GM06990 (cell line): ENCODE measurements around the gene FNBP1.

Experiments
- DNase-seq: peaks from one replicate; pipeline ENCODE4 v3.0.0-alpha.2; 2011; ENCODE audit not compliant: insufficient read length; ENCODE audit errors: extremely low read depth
- H3K27me3 ChIP-seq: replicated peaks from 2 replicates; pipeline ENCODE4 v1.6.0; 2011; ENCODE audit warnings: low read length; ENCODE audit not compliant: control insufficient read depth, insufficient read depth
- H3K36me3 ChIP-seq: 2 replicates; pipeline ENCODE4 v1.5.1; 2011; ENCODE audit warnings: low read length; ENCODE audit not compliant: control insufficient read depth, insufficient read depth
- H3K4me3 ChIP-seq: replicated peaks from 2 replicates; pipeline ENCODE4 v1.5.1; 2011; ENCODE audit warnings: low read depth, mild to moderate bottlenecking, control low read depth, low read length
- TF ChIP-seq, protein P1 (sequence below): IDR thresholded peaks from 2 replicates; pipeline ENCODE4 v1.5.1; 2011; ENCODE audit warnings: low read length, control low read depth, mild to moderate bottlenecking, inconsistent platforms; ENCODE audit not compliant: insufficient read depth, poor library complexity, severe bottlenecking

The FNBP1 gene

DNA sequence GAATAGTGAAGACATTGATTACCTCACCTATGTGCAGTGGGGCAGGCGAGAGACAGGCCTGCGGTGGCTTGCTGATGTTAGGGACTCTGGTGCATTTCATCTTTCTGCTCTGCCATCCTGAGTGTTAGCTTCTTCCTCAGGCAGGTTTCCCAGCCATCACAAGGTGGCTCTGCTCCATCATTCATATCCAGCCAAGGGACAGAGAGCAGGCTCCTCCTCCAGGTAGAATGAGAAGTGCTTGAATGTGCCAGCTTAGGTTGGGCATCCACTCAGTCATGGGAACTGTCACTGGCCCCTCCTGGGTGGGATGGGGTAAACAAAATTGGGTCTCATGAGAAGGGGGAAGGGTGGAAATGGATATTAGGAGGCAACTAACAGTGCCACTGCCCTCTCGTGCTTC is 35.6 kb upstream of the FNBP1 start:
- no peak for DNase-seq
- Histone ChIP-seq H3K4me3 (no peak overlapping the region), H3K36me3 (peaks cover 11% of the 10 kb centered on the region), H3K27me3 (no peaks in the 10 kb centered on the region)
- TF ChIP-seq, protein P1, sequence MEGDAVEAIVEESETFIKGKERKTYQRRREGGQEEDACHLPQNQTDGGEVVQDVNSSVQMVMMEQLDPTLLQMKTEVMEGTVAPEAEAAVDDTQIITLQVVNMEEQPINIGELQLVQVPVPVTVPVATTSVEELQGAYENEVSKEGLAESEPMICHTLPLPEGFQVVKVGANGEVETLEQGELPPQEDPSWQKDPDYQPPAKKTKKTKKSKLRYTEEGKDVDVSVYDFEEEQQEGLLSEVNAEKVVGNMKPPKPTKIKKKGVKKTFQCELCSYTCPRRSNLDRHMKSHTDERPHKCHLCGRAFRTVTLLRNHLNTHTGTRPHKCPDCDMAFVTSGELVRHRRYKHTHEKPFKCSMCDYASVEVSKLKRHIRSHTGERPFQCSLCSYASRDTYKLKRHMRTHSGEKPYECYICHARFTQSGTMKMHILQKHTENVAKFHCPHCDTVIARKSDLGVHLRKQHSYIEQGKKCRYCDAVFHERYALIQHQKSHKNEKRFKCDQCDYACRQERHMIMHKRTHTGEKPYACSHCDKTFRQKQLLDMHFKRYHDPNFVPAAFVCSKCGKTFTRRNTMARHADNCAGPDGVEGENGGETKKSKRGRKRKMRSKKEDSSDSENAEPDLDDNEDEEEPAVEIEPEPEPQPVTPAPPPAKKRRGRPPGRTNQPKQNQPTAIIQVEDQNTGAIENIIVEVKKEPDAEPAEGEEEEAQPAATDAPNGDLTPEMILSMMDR = no peak

GRCh38 chr9:130073373-130073772 is 30.4 kb upstream of the FNBP1 start:
- no peak overlapping the region for H3K4me3 ChIP-seq
- H3K27me3 ChIP-seq = no peaks in the 10 kb centered on the region
- peaks cover 5% of the 10 kb centered on the region for H3K36me3 ChIP-seq
- no peak for DNase-seq
- TF ChIP-seq, protein P1 = no peak

GRCh38 chr9:130072515-130073235 is 29.7 kb upstream of the FNBP1 start:
- Histone ChIP-seq H3K4me3 (no peak overlapping the region), H3K27me3 (no peaks in the 10 kb centered on the region), H3K36me3 (peaks cover 5% of the 10 kb centered on the region)
- no peak for DNase-seq
- TF ChIP-seq, protein P1 = no peak

DNA sequence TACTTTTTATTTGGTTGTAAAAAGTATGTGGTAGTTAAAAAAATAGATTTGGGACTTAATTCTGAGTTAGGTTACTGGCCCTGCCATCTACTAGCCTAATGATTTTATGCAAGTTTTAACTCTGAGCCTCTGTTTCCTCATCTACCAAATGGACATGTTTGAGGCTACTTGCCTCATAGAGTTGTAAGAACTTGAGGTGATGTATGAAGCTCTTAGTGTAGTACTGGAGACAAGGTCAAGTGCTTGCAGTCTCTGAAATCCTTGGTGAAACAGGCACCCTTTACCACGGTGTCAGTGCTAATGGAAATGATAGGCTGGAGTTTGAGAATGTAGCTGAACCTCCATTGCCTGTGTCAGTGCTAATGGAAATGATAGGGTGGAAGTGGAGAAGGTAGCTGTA is 26.1 kb upstream of the FNBP1 start:
- DNase-seq = no peak
- no peak overlapping the region for H3K4me3 ChIP-seq
- TF ChIP-seq, protein P1 = no peak
- H3K36me3 ChIP-seq = no peaks in the 10 kb centered on the region; the same call in 1 of the 2 replicates
- H3K27me3 ChIP-seq = no peaks in the 10 kb centered on the region

DNA sequence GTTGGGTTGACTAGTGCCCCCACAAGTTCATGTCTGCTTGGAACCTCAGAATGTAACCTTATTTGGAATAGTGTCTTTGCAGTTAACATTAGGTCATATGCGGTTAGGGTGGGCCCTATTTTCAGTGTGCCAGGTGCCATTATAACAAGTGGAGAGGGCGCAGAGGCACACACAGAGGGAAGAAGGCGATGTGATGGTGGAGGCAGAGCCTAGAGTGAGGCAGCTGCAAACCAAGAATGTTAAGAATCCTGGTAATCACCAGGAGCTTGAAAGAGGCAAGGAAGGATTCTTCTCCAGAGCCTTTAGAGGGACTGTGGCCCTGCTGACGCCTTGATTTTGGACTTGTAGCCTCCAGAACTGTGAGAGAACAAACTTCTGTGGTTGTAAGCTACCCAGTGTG is 21.6 kb upstream of the FNBP1 start:
- Histone ChIP-seq H3K27me3 (no peaks in the 10 kb centered on the region), H3K4me3 (no peak overlapping the region), H3K36me3 (no peaks in the 10 kb centered on the region; the same call in 1 of the 2 replicates)
- DNase-seq = no peak
- TF ChIP-seq, protein P1 = no peak
